GM23248 (cell line): ENCODE data around the gene LGALS1.

Source experiments
- EZH2 ChIP-seq: fragments of 200-600 bp; sonication (generic); IDR thresholded peaks from 2 replicates; pipeline ENCODE4 v1.6.1; 2018; ENCODE audit warnings: antibody characterized with exemption, mild to moderate bottlenecking; ENCODE audit not compliant: insufficient read depth, poor library complexity, severe bottlenecking
- EZH2phosphoT487 ChIP-seq: fragments of 200-600 bp; sonication (generic); IDR thresholded peaks from 2 replicates; pipeline ENCODE4 v1.6.1; 2018; ENCODE audit warnings: antibody characterized with exemption, moderate library complexity, mild to moderate bottlenecking, low read depth; ENCODE audit not compliant: insufficient read depth

DNA sequence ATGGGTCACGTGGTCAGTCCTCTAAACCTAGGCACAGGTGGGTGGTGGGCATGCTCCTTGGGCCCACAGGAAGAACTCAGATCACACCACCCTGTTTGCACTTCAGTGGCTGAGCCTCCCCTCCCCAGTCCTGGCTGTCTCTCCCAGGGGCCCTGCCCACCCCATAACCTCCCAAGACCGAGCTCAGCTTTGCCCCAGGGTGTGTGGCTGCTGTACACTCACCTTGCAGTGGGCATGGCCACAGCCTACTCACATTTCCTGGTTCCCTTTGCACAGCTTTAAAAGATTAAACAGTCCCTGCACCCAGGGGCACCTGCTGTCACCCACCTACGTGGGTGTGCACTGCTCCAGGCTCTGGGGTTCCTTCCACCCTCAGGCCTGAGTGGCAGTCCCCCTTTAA is 35.2 kb downstream of the LGALS1 start:
- TF ChIP-seq EZH2 (no peak), EZH2phosphoT487 (no peak)
